HG02938 (cell line): ENCODE measurements around the gene GOSR2.
"Not testable (repeated sequence)": the region's sequence is repeated elsewhere in the genome, so short reads cannot be mapped to it uniquely, and the experiment has no call there.

Source experiments
- ATAC-seq: cut with Tn5 transposase; IDR thresholded peaks from one replicate; pipeline ENCODE4 v1.9.1; 2021; ENCODE audit warnings: mild to moderate bottlenecking, moderate library complexity; ENCODE audit not compliant: unreplicated experiment

The GOSR2 gene

DNA sequence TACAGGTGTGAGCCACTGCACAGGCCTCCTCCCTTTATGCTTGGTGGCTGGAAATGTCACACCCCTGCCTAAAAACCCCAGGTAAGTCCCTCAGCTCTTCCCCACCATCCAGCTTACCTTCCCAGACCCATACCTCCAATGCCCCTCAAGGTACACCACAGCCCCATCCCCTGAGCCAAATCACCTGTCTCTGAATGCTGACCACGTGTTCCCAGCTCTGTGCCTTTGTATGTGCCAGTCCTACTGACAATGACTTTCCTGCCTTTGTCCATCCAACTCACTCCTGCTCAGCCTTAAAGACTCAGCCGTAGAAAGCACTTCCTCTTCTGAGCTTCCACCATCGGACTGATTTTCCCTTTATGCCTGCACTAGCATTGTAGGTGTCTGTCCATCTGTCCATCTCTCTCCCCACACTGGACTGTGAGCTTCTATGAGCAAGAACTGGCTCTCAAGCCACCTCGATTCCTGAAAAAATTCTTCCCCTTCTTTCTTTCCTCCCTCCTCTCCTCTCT lies 30.7 kb upstream of the GOSR2 start:
- no peak for ATAC-seq

DNA sequence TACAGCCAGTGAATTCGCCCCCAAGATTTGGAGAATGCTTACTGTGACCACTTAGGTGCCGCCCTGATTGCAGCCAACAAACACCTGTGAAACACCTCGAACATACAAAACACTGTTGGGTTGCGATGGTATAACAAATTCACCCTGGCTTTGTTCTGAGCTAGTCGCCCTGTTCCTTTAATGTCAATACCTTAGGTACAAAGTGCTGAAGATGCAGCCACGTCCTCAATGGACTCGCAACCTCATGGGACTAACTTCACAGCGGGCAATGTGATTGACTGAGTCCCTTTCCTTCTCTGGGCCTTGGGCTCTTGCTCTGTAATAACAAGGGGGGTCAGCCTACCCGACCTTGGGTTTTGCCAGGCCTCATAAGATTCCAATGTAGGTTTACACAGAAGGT lies 28.9 kb upstream of the GOSR2 start:
- no peak for ATAC-seq

DNA sequence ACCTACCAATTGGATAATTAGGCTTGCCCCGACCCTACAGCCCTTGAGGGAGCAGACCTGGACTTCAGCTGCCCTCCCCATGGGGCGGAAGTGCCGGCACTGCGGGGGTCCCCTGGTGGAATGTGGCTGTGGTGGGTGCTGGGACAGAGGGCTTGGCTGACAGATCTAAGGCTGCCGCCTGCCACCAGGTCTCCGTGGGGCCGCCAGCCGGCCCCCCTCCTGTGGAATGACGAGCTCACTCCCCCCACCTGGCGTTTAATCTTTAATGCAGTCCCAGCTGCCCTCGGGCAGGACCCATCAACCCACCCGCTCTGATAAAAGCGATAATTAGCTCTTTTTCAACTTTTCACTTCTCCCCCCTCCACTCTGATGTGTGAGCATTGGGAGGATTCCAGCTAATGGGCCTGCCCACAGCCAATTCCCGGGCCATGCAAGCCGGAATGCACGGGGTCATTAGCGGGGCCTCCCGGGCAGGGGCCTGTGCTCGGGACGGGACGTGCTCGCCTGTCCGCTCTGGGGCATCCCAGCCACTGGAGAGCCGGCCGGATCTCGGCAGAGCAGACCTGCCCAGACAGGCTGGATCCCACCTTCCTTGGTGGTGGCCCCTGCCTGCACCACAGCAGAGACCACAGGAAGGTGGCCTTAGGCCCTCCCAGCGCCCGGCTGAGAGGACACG lies 28.3 kb upstream of the GOSR2 start:
- ATAC-seq, result no peak

DNA sequence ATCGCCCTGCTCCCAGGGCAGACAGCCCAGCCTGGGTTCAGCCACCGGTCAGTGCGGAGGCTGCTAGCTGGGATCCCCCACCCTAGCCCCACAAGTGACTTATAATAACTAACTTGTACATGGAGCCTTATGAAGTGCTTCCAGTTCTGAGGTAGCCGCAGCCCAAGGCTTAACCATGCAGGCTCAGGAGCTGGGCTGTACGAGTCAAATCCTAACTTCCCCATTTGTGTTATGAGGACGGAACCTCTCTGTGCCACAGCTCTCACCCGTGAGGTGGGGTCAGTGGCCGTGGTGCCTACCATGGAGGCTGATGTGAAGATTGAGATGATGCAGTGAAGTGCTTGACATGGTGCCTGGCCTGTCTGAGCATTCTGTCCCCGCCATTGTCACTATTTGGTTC lies 27.8 kb upstream of the GOSR2 start:
- ATAC-seq, result no peak

DNA sequence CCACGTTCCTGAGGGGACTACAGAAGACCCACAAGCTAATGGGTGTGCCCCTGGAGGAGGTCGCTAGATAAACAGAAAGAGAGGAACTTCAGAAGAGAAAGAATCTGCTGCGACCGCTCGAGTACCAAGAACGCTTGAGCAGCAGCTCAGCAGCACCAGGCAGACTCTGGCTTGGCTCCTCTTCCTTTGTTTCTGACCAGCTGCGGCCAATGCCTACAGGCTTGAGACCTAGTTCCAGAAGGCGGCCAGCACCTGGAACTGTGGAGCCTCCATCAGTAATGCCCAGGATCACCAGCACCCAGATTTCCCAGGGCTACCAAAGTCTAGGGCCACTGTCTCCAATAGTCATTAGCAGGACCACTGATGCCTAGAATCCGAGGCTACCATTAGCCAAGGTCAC lies 26.0 kb upstream of the GOSR2 start:
- no peak for ATAC-seq

DNA sequence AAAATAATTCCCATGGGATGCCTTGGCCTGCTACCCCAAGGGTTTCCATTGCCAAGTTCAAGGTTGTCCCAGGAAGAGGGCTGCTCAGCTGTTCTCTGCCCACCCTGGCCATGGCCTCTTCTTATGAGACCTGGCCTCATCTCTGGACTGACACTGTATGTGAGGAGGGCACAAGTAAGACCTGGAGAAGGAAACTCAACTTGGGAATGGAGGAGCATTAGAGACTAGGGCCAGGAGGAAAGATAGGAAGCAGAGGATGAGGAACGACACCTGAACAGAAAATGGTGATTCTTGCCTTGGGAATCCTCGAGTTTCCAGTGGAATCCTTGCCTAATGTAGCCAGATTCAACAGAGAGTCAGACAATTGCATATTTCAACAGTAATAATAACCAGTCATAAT lies 24.6 kb upstream of the GOSR2 start:
- ATAC-seq, result no peak

DNA sequence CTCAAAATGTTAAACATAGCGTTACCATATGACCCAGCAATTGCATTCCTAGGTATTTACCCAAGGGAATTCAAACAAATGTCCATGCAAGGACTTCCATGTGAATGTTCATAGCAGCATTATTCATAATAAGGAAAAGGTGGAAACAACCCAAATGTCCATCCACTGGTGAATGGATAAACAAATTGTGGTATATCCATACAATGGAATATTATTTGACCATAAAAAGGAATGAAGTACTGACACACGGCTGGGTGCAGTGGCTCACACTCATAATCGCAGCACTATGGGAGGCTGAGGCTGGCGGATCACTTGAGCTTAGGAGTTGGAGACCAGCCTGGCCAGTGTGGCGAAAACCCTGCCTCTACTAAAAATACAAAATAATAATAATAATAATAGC lies 24.1 kb upstream of the GOSR2 start:
- no peak for ATAC-seq

DNA sequence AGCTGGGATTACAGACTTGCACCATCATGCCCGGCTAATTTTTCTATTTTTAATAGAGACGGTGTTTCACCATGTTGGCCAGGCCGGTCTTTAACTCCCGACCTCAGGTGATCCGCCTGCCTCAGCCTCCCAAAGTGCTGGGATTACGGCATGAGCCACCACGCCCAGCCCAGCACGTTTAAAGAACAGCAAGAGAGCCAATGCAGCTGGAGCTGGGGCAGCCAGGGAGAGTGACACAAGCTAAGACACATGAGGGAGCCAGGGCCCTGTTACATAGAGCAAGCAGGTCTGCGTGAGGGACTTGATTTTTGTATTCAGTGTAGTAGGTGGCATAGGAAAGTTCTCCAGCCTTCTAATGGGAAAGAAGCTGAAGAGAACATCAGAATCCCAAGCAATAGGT lies 21.7 kb upstream of the GOSR2 start:
- no peak for ATAC-seq

DNA sequence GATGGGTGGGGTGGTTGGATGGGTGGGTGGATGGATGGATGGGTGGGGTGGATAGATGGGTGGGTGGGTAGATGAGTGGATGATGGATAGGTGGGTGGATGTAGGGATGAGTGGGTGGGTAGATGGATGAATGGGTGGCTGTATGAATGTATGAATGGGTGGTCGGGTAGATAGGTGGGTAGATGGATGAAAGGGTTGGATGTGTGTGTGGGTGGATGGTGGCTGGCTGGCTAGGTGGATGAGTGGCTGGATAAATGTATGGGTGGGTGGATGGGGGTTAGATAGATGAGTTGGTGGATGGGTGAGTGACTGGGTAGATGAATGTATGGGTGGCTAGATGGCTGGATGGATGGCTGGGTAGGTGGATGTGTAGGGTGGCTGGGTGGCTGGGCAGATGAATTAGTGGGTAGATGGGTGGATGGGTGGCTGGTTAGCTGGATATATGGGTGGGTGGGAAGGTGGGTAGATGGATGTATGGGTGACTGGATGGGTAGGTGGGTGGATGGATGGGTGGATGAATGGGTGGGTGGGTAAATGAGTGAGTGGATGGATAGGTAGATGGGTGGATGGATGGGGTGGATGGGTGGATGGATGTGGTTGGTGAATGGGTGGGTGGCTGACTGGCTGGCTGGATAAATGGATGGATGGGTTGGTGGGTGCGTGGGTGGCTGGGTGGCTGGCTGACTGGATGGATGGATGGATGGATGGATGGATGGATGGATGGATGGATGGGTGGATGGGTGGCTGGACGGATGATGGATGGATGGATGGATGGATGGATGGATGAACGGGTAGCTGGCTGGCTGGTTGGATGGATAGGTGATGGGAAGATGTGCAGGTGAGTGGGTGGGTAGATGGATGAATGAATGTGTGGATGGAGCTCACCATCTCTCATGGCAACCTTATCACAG lies 18.9 kb upstream of the GOSR2 start:
- no peak for ATAC-seq

DNA sequence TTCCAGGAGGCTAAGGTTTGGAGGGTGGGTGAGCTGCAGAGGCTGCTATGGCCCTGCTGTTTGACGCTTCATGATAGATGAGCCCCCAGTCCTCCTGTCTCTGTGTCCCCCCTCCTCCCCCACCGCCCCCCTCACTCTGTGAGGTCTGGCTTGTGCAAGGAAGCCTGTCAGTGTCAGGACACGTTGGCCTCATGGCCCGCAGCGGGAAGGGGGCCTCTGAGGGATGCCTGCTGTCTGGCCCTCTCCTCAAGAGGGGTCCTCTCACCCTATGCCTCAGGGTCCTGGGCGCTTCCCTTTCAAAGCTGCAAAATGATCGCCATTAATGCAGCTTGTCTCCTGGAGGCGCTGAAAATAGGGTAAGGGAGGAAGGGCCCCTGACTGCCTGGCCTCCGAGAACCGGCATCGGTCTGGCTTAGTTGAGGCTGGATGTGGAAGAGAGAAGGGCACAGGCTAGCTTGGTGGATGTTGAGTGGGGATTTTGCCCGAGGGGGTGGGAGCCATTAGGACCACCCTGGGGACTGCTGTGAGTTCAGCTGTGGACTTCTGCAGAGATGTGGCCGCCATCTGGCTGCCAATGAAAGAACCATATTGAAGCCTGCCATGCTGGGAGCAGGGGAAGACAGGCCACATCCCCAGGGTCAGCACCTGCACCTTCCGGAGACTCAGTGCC lies 14.8 kb upstream of the GOSR2 start:
- ATAC-seq, result no peak

DNA sequence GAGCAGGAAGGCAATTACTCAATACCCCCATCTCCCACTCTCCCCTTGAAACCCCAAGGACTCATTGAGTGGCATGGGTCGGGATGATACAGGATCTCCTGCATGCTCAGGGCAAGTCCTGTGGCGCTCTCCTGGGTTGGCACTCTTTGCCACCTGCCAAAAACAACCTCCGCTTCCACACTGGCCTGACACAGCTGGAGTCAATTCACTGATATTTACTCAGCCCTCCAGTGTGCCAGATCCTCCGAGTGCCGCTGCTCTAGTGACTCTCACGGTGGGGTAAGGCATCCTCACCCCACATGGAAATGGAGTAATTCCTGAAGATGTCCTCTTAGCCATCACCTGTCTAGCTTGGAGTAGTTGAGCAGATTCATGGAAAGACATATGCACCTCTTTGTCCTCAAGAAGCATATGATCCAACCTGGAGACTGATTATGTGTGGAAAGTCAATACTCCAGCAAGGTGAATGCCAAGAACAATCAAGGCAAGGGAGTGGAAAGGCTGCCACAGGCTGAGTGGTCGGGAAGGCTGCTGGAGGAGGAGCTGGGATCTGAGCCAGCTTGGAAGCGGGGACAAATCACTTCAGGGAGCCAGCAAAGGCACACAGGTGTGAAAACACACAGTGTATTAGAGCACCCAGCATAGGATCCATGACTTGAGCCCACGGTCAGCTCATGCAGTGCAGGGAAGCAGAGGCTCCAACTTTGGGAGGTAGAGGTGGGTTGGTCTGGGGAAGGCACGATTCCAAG lies 12.6 kb upstream of the GOSR2 start:
- no peak for ATAC-seq

DNA sequence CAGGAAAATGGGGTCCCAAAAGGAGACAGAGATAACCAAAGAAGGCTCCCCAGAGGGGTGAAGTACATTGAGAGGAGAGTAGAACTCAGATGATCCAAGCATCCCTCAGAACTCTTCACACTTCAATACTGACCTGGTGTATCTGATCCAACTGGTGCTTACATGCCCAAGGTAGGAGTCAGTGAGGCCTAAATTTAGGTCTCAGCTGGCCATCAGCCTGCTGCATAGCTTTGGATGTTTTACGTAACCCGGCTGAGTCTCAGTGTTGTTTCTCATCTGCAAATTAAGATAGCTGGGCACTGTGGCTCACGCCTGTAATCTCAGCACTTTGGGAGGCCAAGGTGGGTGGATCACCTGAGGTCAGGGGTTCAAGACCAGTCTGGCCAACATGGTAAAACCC lies 11.6 kb upstream of the GOSR2 start:
- no peak for ATAC-seq

DNA sequence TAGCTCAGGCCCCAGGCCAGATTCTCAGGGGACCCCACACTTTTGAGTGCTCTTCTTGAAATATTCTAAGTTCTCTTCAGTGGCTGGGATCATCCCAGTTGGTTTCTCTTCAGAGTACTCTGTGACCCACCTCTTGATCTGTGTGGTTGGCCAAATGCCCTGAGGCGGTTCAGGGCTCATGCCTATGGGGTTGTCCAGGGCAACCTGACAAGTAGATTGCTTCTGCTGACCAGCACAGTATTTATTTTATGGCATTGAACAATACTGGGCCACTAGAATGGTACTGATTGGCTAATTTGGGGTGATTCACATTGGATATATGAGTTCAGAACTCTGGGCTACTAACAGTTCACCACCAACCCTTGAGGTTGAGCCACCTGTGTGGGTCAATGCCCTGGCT lies 7.4 kb upstream of the GOSR2 start:
- ATAC-seq, result no peak

DNA sequence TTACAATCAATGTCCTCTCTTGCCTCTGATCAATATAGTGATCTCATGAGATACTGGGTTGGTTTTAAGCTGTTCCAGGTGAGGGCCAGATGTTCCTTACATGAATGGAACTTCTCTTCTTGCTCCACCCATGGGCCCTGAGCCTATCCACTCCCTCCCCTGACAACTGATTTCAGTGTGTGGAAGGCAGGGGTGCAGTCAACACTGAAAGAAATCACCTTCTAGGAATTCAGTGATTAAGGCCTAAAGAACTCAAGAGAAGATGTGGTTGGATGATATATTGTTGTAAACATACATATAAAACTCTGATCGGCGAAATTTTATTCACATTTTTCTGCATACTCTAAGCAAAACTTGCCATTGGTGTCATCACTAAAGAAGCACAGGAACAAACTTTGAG lies 6.7 kb upstream of the GOSR2 start:
- no peak for ATAC-seq

DNA sequence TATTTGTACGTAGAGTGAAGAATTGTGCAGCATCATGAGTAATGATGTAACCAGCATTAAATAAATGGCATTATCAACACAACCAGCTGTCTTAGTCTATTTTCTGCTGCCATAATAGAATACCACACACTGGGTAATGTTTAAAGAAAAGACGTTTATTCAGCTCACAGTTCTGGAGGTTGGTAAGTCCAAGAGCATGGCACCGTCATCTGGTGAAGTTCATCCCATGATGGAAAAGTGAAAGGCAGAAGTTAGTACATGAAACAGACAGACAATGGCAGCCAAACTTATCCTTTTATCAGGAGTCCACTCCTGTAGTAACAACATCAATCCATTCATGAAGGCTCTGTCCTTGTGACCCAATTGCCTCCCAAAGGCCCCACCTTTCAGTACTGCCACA lies 6.3 kb upstream of the GOSR2 start:
- ATAC-seq, result no peak

DNA sequence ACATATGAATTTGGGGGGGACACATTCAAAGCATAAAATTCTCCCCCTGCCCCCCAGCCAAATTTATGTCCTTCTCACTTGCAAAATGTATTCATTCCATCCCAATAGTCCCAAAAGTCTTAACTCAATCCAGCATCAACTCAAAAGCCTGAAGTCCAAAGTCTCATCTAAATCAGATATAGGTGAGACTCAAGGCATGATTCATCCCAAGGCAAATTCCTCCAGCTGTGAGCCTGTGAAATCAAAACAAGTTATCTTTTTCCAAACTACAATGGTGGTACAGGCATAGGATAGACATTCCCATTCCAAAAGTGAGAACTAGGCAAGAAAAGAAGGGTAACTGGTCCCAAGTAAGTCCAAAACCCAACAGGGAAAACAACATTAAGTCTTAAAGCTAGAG lies 5.9 kb upstream of the GOSR2 start:
- ATAC-seq, result no peak

DNA sequence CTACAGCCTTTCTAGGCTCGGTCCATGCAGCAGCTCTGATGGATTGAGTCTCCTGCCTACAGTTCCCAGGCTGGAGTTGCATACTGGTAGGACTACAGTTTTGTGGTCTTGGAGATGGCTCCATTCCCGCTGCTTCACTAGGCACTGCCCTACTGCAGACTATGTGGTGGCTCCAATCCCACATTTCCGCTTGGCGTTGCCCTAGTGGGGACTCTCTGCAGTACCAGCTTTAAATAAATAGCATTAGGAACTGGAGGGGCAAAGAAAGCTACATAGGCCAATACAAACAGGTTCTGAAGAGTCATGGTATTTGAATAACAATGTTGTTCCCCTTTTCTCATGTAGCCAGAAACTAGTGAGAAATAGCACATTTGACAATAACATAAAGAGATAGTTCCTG lies 5.4 kb upstream of the GOSR2 start:
- ATAC-seq, result no peak

DNA sequence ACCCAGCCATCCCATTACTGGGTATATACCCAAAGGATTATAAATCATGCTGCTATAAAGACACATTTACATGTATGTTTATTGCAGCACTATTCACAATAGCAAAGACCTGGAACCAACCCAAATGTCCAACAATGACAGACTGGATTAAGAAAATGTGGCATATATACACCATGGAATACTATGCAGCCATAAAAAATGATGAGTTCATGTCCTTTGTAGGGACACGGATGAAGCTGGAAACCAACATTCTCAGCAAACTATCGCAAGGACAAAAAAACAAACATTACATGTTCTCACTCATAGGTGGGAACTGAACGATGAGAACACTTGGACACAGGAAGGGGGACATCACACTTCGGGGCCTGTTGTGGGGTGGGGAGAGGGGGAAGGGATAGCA lies 998 bp upstream of the GOSR2 start:
- ATAC-seq, result not testable (repeated sequence)

DNA sequence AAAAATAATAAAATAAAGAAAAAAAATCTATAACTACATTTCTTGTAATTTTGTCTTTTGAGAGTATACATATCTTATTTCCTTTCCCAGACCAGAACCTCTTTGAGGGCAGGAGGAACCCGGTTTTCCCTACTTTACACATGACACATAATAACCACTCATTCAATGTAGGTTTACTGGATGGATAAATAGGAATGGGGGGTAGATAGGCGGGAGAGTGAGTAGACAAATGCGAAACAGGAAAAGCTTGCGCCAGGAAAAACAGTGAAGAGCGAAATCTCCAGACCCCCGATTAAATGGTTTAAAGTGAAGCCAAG lies 515 bp upstream of the GOSR2 start:
- ATAC-seq, result no peak

DNA sequence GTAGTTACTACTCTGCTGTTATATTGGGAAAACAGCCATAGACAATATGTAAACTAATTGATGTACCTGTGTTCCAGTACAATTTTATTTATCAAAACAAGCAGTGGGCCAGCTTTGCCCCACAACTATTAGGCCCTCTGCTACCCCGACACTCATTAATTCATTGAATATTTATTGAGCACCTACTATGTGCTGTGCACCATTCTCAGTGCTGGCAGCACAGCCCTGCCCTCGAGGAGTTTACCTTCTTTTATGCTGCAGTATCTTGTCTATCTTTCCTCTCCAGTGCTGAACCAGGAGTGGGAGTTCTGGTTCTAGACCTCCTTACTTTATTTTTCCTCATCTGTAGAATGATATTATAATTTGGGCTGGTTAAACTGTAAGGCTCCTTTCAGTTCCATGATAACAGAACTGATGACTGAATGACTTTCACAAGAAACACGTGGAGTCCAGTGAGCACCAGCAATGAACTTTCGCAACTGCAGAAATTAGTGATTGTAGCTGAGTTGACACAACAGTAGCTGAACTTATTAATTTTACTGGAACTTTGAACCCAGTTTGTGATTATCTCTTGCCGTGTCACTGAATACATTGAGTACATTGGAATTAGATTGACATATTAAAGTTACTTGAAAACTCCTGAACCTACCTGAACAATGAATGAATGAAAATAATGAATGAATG lies 2.4 kb downstream of the GOSR2 start:
- no peak for ATAC-seq
